ENCODE measurements around the gene CTSE.

Gene CTSE

GRCh38 chr1:206030191-206030590, 6.5 kb upstream of the CTSE start:
- DNase-seq (ENCODE audit: insufficient read length, low spot score) = no peak
- no peak for FAIRE-seq
- TF ChIP-seq CTCF (IDR thresholded peaks at IDR 0.05; ENCODE audit: insufficient read depth, missing control alignments) = no peak

- no peak for TF ChIP-seq CTCF (IDR thresholded peaks at IDR 0.05; ENCODE audit: insufficient read depth, missing control alignments)
- FAIRE-seq = no peak
- DNase-seq (ENCODE audit: insufficient read length, low spot score) = no peak
These were observed 5.8 kb upstream of the CTSE start for GRCh38 chr1:206029484-206029883.

- TF ChIP-seq CTCF (IDR thresholded peaks at IDR 0.05; ENCODE audit: insufficient read depth, missing control alignments) = no peak
- DNase-seq (ENCODE audit: insufficient read length, low spot score) (no peak), FAIRE-seq (no peak)
These were observed 1.7 kb upstream of the CTSE start for GRCh38 chr1:206025283-206025820.

- FAIRE-seq (no peak), DNase-seq (ENCODE audit: insufficient read length, low spot score) (no peak)
- no peak for TF ChIP-seq CTCF (IDR thresholded peaks at IDR 0.05; ENCODE audit: insufficient read depth, missing control alignments)
These were observed 929 bp downstream of the CTSE start for GRCh38 chr1:206022766-206023165.

GRCh38 chr1:206021626-206022365, 1.9 kb downstream of the CTSE start:
- no peak for FAIRE-seq
- DNase-seq (ENCODE audit: insufficient read length, low spot score) = no peak
- no peak for TF ChIP-seq CTCF (IDR thresholded peaks at IDR 0.05; ENCODE audit: insufficient read depth, missing control alignments)

GRCh38 chr1:206021008-206021625, 2.6 kb downstream of the CTSE start:
- FAIRE-seq (no peak), DNase-seq (ENCODE audit: insufficient read length, low spot score) (no peak)
- no peak for TF ChIP-seq CTCF (IDR thresholded peaks at IDR 0.05; ENCODE audit: insufficient read depth, missing control alignments)
